Dermis microvascular lymphatic vessel endothelial cell (primary cell): ENCODE results near the gene CFAP54. TPM values are rescaled to one million over a fixed set of nuclear protein-coding genes. Genes with fewer than 3 reads are reported as not detected.
"Not testable (repeated sequence)": the region's sequence is repeated elsewhere in the genome, so short reads cannot be mapped to it uniquely, and the experiment has no call there.

Experiments
- DNase-seq, 2 donors: peaks; one replicate each; pipeline versions ENCODE4 v3.0.0 to v3.0.0-alpha.2; 2010; ENCODE audit warnings: low read depth in 2 of 2
- total RNA-seq: library from RNA; depleted of rRNA; stranded (reverse); fragments of >200 nt; gene quantifications from 2 replicates; pipeline ENCODE4 v1.2.1, GENCODE V29; 2014

Gene CFAP54
- total RNA-seq, 1 donor from 2014 or later: 6.2 TPM

DNA sequence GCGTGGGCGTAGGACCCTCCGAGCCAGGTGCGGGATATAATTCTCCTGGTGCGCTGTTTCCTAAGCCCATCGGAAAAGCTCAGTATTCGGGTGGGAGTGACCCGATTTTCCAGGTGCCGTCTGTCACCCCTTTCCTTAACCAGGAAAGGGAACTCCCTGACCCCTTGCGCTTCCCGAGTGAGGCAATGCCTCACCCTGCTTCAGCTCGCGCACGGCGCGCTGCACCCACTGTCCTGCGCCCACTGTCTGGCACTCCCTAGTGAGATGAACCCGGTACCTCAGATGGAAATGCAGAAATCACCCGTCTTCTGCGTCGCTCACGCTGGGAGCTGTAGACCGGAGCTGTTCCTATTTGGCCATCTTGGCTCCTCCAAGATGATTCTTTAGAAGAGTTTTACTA lies 240.1 kb downstream of the CFAP54 start:
- not testable (repeated sequence) for DNase-seq

DNA sequence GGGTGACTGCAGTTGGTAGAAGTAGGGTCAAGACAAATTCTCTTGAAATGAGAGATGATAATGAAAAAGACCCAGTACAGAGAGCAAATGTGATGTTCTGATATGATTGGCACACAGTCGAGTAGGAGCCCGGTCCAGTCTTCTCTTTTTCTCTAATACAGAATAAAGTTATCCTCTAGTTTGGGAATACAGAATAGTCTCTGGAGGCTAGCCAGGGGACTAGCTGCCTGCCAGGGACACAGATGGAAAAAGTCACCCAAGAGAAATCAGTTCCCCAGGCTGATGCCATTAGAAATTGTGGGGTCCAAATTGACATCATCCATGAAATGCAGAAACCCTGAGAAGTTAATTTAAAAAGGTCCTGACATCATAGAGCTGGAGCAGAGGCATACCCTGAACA lies 240.5 kb downstream of the CFAP54 start:
- DNase-seq: no peak

DNA sequence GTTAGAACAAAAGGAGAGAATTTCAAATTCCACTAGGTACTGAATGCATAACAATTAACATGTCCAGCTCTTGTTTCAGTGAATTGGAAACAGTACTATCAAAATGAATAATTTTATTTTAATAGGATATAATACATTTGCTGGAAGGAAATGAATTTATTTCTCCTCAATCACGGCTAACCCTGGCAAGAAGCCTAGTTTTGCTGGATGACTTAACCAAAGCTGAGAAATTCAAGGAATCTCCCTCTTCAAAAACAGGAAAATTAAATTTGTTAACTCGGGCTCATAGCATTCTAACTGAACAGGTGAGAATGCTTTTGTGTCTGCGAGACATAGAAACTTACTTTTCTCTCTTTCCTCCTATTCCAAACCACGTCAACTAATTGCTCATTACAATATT lies 254.2 kb downstream of the CFAP54 start:
- DNase-seq: peak in 1 of 2 donors; percentile 53

DNA sequence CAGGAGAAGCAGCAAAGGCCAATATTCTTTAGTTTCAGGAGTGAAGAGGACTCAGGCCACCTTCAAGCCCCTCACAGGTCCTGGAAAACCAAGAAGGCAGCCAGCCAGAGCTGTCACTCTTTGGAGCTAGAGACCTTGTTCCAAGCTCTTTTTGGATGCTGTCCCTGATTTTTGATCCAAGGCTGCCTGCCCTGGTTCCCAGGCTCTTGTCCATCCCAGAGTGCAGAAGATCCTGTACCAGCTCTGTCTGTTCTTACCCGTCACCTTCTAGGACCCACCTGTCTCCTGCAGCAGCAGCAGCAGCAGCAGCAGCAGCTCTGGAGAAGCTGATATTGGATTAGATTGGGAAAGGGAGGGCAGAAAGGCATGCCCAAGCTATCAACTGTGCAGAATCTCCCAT lies 260.6 kb downstream of the CFAP54 start:
- DNase-seq: no peak

DNA sequence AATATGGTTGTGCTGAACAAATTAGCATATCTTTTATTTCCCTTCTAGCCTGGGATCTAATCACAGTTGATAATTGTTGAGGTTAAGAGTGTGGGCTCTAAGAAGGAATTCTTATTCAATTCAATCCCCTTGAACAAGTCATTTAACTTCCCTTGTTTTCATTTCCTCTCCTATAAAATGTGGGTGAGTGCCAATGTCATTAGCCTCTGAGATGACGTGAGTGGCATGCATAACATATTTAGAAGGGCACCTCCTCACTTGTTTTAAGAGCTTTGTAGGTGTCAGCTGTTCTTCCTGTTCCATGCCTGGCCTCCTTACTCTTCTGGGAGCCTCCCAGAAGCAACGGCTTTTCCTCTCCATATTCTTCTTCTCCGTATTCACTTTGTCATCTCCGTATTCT lies 262.2 kb downstream of the CFAP54 start:
- DNase-seq: peak in 1 of 2 donors; percentile 19

DNA sequence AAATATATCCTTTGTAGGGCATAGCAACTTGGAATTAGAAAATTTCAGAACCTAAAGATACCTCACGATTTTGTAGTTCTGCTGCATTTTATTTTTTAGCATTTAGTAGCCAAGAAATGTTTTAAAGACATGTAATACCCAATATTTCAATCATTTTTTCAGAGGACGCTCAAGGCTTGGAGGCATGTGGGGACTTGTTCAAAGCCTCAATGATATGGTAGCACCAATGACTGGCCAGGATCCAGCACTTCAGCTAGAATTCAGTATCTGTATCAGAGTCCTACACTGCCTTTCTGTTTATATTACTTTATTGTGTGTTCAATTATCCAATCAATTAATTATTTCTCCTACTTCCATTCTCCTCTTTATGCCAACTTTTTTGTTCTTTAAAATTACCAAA lies 262.8 kb downstream of the CFAP54 start:
- no peak for DNase-seq

DNA sequence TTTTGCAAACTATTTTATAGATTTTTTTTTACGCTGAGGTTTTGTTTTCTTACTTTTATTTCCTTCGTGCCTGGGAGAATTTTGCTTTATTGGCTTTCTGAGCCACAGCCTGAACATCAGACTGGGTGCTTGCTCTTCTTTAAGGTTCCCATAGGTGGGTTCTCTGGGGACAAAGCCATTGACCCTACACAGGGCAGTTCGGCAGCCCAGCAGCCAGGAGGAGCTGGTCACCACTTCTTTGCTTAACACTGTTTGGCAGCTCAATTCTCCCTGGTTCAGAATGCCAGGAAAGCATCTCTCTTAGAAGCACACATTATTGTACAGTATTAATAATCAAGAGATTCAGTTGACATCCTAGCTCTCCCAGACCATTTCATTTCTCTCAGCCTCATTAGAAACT lies 276.9 kb downstream of the CFAP54 start:
- DNase-seq: no peak

DNA sequence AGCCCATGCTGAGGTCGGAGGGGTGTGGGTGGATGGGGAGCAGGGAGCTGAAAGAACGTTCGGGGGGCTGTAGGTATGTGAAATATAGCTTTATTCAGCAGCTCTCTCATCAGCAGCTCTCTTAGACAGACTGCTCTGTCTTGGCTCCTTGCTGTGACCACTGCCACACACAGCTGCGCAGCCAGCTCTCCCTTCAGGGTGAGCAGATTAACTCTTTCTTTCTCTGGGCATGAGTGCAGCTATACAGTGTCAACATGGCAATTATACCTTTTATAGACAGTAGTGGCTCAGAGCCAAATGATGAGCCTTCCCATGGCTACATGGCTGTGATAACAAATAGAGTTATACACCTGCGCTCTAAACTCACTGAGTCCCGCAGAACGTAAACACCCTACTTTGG lies 280.0 kb downstream of the CFAP54 start:
- no peak for DNase-seq

DNA sequence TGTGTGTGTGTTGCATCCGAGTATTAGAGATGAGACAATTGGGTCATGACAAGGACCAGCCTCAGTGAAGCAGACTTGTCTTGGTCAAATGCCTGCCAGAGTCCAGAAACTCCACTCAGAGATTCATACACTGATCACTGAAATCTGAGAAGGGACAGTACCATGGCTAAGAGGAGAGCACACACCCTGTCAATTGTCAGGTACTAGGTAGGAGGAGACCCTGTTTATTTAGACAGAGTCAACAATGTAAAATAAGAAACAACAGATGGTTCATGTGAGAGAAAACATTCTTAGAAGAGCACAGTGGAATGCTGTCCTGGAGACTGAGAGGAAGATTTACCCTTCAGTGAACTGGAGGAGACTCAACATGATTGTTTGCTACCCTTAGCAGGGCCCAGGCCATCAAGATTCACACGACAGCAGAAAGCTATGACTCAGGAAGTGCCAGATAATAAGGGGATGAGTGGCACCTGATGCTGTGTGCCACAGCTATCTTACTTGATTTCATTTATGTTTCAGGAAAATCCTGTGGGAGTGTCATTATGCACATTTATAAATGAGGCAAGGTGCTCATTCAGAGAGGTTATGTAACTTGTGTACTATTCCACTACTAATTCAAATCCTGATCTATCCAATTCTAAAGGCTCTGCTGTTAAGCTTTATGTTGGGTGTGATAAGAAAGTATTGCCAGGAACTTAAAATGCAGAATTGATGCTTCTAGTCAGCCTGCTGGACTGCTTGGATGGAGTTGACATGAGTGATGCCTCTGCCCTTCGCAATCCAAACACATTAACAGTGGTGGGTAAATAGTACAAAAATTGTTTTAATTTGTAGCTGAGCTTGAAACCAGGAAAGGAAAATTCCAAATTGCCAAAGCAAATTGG lies 281.1 kb downstream of the CFAP54 start:
- DNase-seq: no peak

DNA sequence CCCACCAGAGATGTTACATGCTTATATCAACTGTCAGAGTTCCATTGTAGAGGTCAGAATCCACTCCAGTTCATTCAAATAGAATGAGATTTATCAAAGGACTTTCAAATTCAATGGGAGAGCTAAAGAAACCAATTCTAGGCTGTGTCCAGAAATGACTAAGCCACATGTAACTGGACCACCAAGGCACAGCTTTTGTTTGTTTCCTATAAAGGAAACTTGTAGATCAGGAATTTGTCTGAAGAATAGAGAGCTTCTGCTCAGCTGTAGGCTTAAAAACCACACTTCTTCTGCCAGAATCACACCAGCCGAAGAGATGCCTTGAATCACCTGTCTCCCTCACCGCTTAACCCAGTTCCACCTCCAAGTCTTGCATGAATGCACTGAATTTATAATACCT lies 283.7 kb downstream of the CFAP54 start:
- no peak for DNase-seq

DNA sequence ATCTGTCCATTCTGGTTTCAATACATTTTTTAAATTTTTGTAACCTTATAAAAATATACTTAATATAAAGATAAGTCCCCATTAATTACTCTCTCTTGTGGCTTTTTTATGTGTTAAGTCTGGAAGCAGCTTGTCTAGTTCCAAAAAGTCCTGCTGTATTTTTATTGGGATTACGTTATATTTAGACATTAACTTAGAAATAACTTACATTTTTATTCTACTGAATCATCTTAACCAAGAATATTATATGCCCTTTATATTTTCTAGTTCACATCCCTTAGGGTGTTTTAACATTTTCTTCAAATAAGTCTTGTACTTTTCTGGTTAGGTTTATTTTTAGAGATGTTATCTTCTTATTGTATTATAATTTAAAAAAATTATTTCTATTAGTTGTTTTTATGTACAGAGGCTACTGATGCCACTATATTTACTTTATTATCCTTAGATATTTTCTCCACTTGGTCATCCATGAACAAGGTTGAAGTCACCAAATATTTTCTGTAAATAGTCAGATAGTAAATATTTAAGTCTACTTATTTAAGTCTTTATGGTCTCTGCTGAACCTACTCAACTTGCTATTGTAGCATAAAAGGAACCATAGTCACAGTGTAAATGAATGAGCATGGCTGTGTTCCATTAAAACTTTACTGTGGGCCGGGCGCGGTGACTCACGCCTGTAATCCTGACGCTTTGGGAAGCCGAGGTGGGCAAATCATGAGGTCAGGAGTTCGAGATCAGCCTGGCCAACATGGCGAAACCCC lies 285.3 kb downstream of the CFAP54 start:
- DNase-seq: no peak

DNA sequence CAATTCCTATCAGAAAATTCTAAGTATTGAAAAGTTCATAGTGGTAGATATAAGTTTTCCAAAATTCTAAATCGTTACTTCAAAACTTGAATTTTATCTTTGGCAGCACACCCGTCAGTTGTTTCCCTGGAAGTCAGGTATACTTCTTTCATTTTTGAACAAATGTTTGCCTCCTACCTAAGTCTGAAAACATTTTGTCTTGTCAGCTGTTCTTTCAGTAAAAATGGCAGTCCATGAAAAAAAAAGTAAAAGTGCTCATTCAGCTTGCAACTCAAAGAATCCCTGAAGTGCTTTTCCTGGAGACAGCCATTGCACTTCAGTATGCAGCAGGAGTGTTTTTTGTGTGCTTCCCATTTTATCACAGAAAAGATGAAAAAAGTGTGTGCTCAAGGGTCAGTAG lies 287.5 kb downstream of the CFAP54 start:
- no peak for DNase-seq

DNA sequence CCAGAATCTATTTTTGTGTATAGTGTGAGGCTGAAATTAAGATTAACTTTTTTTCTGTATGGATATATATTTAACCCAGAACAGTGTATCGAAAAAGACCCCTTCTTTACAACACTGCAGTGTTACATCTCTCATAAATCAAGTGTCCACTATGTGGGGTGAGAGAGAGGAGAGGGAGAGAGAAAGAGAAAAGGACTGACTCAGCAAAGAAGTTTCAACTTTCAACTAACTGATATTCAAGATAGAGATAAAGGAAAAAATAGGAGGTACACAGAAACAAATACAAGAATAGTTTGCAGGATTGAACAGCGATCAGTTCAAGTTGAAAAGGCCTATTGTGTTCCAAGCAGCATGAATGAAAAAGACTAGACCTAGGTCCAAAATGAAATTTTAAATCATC lies 291.0 kb downstream of the CFAP54 start:
- DNase-seq: no peak

DNA sequence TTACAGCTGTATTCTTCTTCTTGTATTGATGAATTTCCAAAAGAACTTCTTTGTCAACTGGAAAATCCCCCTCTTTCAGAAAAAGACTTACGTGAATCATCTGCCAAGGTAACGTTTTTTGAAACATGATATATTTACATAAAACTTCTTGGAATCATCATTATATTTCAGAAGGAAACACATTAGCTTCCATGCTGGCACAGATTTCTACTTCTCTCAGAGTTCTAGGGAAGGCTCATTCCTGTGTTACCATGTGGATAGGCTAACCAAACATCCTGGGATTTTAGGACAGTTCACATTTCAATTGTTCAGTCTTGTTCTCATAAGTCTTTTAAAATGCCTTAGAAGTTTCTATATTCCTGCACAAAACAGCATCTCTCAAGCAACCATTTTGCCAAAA lies 297.4 kb downstream of the CFAP54 start:
- DNase-seq: peak in 1 of 2 donors; percentile 35

DNA sequence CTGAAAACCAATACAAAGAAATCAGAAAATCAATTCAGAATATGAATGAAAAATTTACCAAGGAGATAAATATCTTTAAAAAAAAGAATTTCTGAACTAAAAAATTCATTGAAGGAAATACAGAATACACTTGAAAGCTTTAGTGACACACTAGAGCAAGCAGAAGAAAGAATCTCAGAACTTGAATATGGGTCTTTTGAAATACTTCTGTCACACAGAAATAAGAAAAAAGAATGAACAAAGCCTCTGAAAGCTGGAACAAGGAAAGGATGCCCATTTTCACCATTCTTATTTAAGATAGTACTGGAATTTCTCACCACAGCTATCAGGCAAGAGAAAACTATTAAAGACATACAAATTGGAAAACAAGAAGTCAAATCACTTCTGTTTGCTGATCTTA lies 314.6 kb downstream of the CFAP54 start:
- no peak for DNase-seq

DNA sequence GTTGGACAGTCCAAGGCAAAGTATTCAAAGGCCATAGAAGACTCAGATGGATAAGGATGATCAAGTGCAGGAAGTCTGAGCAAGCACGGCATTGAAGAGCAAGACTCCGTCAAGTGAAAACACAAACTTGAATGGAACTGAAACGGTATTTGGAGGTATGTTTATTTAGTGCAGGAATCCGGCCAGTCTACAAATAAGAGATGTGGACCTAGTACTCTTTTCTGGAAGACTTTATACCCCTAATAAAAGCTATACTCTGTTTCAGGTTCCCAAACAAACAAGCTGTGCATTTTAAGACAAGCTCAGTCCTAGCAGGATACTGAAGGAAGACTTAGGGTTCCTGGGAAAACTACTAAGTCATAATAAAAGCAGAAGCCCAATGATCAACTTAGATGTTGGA lies 316.9 kb downstream of the CFAP54 start:
- no peak for DNase-seq

DNA sequence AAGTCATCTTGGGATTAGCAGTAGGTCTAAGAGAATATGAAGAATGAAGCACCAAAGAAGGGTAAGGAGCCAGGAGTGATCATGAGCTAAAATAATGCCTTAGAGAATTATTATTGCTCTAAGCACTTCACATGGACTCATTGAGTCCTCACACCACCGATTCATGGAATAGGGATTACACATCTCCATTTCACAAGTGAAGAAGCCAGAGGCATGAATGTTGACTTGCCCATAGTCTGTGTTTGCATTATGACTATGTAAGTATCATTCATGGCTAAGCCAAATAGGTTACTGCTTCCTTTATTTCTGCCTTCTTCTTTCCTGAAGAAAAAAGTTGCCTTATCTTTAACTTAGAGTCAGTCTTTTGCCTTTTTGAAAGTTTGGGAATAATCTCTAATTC lies 318.4 kb downstream of the CFAP54 start:
- no peak for DNase-seq

DNA sequence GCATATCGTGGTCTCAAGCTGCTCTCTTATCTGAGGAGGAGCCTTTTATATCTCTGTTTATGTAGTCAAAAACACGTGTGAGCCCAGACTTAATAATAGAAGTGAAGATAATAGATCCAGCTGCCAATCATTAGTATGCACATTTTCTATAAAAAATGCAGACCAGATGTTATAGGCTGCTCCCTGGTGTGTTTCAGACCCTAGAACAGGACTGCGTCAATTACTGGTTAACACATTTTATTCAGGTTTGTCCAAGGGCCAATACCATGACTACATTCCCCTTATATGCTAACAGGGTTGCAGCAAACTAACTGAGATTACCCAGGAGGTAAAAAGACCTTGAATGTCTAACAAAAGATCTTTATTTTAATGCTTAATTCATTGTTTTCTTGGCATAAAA lies 319.2 kb downstream of the CFAP54 start:
- no peak for DNase-seq

DNA sequence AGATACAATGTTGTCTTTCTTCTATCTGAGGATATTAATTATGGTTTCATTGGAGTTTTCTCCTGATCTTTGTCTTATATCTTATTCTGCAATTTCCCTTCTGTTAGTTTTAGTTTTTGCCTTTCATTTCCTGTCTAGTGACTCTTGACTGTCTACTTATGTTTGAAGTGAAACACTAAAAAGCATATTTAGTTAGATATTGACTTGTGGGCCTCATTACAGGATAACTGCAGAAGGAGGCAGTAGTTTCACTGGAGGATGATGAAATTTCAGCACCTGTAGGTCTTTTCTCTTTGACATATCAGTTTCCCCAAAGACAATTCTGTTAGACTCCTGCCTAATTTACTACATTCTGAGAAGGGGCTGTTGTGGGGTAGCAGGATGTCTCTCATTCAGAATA lies 320.1 kb downstream of the CFAP54 start:
- no peak for DNase-seq

DNA sequence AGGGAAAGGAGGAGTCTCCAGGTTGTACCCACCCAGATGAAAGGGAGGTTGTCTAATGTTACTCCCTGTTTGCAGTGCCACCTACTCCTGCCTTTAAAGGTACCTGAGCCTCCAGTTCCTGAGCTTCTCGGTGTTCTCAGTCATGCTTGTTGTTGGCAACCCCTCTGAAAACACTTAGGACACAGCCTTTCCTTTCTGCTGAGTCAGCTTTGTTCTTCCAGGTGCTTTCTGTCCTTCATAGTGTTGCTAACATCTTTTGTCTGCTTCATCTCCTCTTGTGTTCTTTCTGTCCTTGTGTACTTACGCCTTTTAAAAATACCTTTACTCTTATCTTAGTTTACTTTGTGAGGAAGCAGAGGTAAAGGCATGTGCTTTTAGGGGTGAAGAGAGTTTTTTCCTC lies 320.7 kb downstream of the CFAP54 start:
- DNase-seq: peak in 1 of 2 donors; percentile 47

DNA sequence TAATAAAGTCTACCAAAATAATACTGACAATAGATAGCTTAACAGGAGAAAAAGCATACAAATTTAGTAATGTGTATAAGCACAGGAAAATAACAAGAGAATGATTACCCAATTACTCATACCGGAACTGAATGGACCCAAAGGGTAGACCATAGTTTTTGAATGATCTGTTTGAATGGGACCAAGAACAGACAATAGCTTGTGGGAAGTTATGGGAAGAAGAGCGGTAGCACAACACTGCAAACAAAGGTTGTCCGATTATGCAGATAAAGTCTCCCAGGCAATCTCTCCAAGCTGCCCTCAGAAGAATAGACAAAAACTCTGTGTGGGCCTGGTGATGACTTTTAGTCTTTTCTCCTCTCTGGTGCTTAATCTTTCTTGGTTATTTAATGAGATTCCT lies 321.1 kb downstream of the CFAP54 start:
- peak; percentile 6 to 70 for DNase-seq

DNA sequence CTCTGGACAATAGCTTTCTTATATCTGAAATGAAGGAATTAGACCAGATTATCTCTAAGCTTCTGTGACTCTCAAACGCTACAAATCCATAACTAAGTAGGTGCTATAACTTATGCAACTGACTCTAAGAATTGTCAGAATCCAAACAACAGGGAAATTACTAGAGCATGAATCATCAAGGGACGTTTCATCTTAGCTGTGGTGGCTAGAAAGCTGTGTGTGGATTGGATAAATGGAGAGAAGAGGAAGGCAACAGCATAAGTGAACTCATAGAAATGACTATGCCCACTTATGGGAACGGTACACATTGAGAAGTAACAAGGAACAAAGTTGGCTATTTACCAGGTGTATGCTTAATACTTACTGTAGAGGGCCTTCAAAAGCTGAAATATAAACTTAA lies 321.7 kb downstream of the CFAP54 start:
- DNase-seq: peak; percentile 15 to 92

DNA sequence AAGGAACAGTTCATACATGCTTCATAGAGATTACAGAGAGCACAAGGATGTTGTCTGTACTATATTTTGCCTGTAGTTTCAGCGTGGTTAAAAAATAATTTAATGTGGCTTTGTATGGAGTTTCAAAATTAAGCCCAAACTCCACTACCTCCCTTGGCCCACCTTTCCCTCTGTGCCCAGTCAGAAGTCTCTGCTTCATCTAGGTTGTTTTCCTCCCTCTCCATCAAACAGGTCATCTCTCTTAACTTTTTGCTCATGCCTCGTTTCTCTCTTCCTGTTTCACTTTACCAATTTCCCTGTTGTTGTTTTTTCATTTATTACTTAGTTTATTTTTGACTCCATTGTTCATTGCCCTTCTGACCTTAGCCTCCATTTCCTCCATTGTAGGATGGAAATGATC lies 322.8 kb downstream of the CFAP54 start:
- peak; percentile 20 to 47 for DNase-seq
